Measurements from ENCODE around the gene PRMT6. TPM values are rescaled to one million over a fixed set of nuclear protein-coding genes. Genes with fewer than 3 reads are reported as not detected.

Gene PRMT6
- 10 to 100 TPM; 13.8 to 14.1 TPM for total RNA-seq
- polyA plus RNA-seq = 10 to 100 TPM in 1 of 2 donors, 1 to 10 TPM in 1; 7.3 to 10.9 TPM
- long read RNA-seq, donor 1, transcript PRMT6-201 (1 exons, 2,616 nt) = major isoform, 38 of 38 reads
- long read RNA-seq, donor 1, partial matches to known transcripts = 0 of 38 reads
- long read RNA-seq, donor 1, other reads (novel, unspliced or antisense) = 0 of 38 reads
- long read RNA-seq, donor 2, transcript PRMT6-201 (1 exons, 2,616 nt) = major isoform, 18 of 18 reads
- long read RNA-seq, donor 2, partial matches to known transcripts = 0 of 18 reads
- long read RNA-seq, donor 2, other reads (novel, unspliced or antisense) = 0 of 18 reads
- long read RNA-seq, donor 3, transcript PRMT6-201 (1 exons, 2,616 nt) = major isoform, 10 of 11 reads
- long read RNA-seq, donor 3, partial matches to known transcripts = 0 of 11 reads
- long read RNA-seq, donor 3, other reads (novel, unspliced or antisense) = 0 of 11 reads
- long read RNA-seq, donor 4, transcript PRMT6-201 (1 exons, 2,616 nt) = major isoform, 12 of 12 reads
- long read RNA-seq, donor 4, partial matches to known transcripts = 0 of 12 reads
- long read RNA-seq, donor 4, other reads (novel, unspliced or antisense) = 0 of 12 reads
- long read RNA-seq, donor 5, transcript PRMT6-201 (1 exons, 2,616 nt) = major isoform, 37 of 37 reads
- long read RNA-seq, donor 5, partial matches to known transcripts = 0 of 37 reads
- long read RNA-seq, donor 5, other reads (novel, unspliced or antisense) = 0 of 37 reads

GRCh38 chr1:107056426-107057196 is at the start of gene PRMT6:
Gene PRMT6, plus strand, starts transcription at chr1:107056674. Its CDS starts 42 bp downstream, at chr1:107056716.
- H3K9me3 ChIP-seq (ENCODE audit: control insufficient read depth in 4 of 4, insufficient read depth in 3 of 4, low read length in 3 of 4) = no peaks in the 10 kb centered on the region
- peak within 1 kb of the TSS; percentile 81 to 92 for H3K27ac ChIP-seq (ENCODE audit: low read depth in 1 of 2, low read length in 1 of 2)
- H3K9ac ChIP-seq (ENCODE audit: insufficient read depth in 1 of 2, low read length in 2 of 2) = peak within 1 kb of the TSS; percentile 65 to 89
- DNase-seq (peak; percentile 92 to 96 (median 93)), ATAC-seq (ENCODE audit: insufficient read depth, low FRiP score) (peak; percentile 96)
- peaks cover 0 to 12% (median 4%) of the 10 kb centered on the region in 4 donors for H3K36me3 ChIP-seq (ENCODE audit: control insufficient read depth in 4 of 4, insufficient read depth in 4 of 4, low read length in 4 of 4)
- WGBS, 2 donors = 0 to 1% methylated on average over 66 to 73 of the region's 73 CpGs
- H3K27me3 ChIP-seq (ENCODE audit: control insufficient read depth in 3 of 3, insufficient read depth in 3 of 3, low read length in 2 of 3) = no peaks in the 10 kb centered on the region
- peak within 1 kb of the TSS; percentile 98 for H3K4me3 ChIP-seq
- peaks cover 0 to 17% (median 7%) of the 10 kb centered on the region in 5 donors for H3K4me1 ChIP-seq (ENCODE audit: control insufficient read depth in 5 of 5, insufficient read depth in 5 of 5, low read length in 5 of 5)
- TF ChIP-seq, protein P1, sequence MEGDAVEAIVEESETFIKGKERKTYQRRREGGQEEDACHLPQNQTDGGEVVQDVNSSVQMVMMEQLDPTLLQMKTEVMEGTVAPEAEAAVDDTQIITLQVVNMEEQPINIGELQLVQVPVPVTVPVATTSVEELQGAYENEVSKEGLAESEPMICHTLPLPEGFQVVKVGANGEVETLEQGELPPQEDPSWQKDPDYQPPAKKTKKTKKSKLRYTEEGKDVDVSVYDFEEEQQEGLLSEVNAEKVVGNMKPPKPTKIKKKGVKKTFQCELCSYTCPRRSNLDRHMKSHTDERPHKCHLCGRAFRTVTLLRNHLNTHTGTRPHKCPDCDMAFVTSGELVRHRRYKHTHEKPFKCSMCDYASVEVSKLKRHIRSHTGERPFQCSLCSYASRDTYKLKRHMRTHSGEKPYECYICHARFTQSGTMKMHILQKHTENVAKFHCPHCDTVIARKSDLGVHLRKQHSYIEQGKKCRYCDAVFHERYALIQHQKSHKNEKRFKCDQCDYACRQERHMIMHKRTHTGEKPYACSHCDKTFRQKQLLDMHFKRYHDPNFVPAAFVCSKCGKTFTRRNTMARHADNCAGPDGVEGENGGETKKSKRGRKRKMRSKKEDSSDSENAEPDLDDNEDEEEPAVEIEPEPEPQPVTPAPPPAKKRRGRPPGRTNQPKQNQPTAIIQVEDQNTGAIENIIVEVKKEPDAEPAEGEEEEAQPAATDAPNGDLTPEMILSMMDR (IDR thresholded peaks at IDR 0.05; ENCODE audit: control extremely low read depth, extremely low read depth) = no peak

DNA sequence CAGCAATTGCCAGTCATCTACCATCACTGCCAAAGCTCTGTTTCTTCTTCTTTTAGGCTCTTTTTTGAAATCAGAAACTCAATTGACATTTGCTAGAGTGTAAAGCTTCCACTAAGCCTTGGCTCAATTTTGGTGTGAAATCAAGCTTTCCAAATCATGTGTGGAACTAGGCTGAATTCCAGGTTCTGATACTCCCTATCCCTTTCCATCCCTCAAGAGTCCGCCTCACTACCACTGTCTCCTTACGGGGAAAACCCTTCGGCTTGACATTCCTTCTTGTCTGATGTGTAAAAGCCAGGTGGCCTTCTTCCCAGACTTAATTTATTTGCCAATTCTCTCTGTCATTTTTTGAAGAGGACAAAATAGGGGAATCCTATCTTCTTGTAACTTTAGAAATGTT is 47.2 kb upstream of the PRMT6 start:
- WGBS, 2 donors = 81 to 88% methylated on average over 3 of the region's 3 CpGs
- ATAC-seq (ENCODE audit: insufficient read depth, low FRiP score) (peak; percentile 47), DNase-seq (peak in 2 of 3 donors; percentile 6 to 59)
- H3K4me3 ChIP-seq = no peak overlapping the region
- no peaks in the 10 kb centered on the region for H3K4me1 ChIP-seq (ENCODE audit: control insufficient read depth in 5 of 5, insufficient read depth in 5 of 5, low read length in 5 of 5)
- TF ChIP-seq, protein P1 (IDR thresholded peaks at IDR 0.05; ENCODE audit: control extremely low read depth, extremely low read depth) = no peak
- H3K36me3 ChIP-seq (ENCODE audit: control insufficient read depth in 4 of 4, insufficient read depth in 4 of 4, low read length in 4 of 4) = no peaks in the 10 kb centered on the region
- H3K9me3 ChIP-seq (ENCODE audit: control insufficient read depth in 4 of 4, insufficient read depth in 3 of 4, low read length in 3 of 4) = no peaks in the 10 kb centered on the region
- no peak overlapping the region for H3K27ac ChIP-seq (ENCODE audit: low read depth in 1 of 2, low read length in 1 of 2)
- H3K27me3 ChIP-seq (ENCODE audit: control insufficient read depth in 3 of 3, insufficient read depth in 3 of 3, low read length in 2 of 3) = no peaks in the 10 kb centered on the region
- H3K9ac ChIP-seq (ENCODE audit: insufficient read depth in 1 of 2, low read length in 2 of 2) = no peak overlapping the region

GRCh38 chr1:107010582-107010981 is 45.9 kb upstream of the PRMT6 start:
- 74 to 76% methylated on average over 3 of the region's 3 CpGs for WGBS, 2 donors
- no peak overlapping the region for H3K9ac ChIP-seq (ENCODE audit: insufficient read depth in 1 of 2, low read length in 2 of 2)
- DNase-seq = no peak
- H3K36me3 ChIP-seq (ENCODE audit: control insufficient read depth in 4 of 4, insufficient read depth in 4 of 4, low read length in 4 of 4) = no peaks in the 10 kb centered on the region
- no peak overlapping the region for H3K4me3 ChIP-seq
- H3K9me3 ChIP-seq (ENCODE audit: control insufficient read depth in 4 of 4, insufficient read depth in 3 of 4, low read length in 3 of 4) = no peaks in the 10 kb centered on the region
- no peaks in the 10 kb centered on the region for H3K4me1 ChIP-seq (ENCODE audit: control insufficient read depth in 5 of 5, insufficient read depth in 5 of 5, low read length in 5 of 5)
- no peaks in the 10 kb centered on the region for H3K27me3 ChIP-seq (ENCODE audit: control insufficient read depth in 3 of 3, insufficient read depth in 3 of 3, low read length in 2 of 3)
- no peak for ATAC-seq (ENCODE audit: insufficient read depth, low FRiP score)
- H3K27ac ChIP-seq (ENCODE audit: low read depth in 1 of 2, low read length in 1 of 2) = no peak overlapping the region
- TF ChIP-seq, protein P1 (IDR thresholded peaks at IDR 0.05; ENCODE audit: control extremely low read depth, extremely low read depth) = no peak
